Activated effector memory CD4-positive, alpha-beta T cell treated with anti-CD3 and anti-CD28 coated beads, Interleukin-2, amount 50 U/mL, for 16 hours (primary cell): ENCODE data around the gene CCDC186.

ENCODE experiments used
- DNase-seq: peaks from one replicate; pipeline ENCODE4 v3.0.0-alpha.2; 2020

CCDC186 gene

GRCh38 chr10:114103284-114103683 lies 70.7 kb downstream of the CCDC186 start:
- DNase-seq, result no peak

GRCh38 chr10:114102256-114102655 lies 71.7 kb downstream of the CCDC186 start:
- no peak for DNase-seq

GRCh38 chr10:114100848-114101741 lies 72.9 kb downstream of the CCDC186 start:
- no peak for DNase-seq

- DNase-seq, result no peak
Measured at GRCh38 chr10:114096864-114097263, 77.1 kb downstream of the CCDC186 start.

- no peak for DNase-seq
Measured at GRCh38 chr10:114095559-114096337, 78.3 kb downstream of the CCDC186 start.

- DNase-seq, result no peak
Measured at GRCh38 chr10:114094795-114095194, 79.2 kb downstream of the CCDC186 start.

GRCh38 chr10:114087655-114088054 lies 86.3 kb downstream of the CCDC186 start:
- no peak for DNase-seq

GRCh38 chr10:114087255-114087654 lies 86.7 kb downstream of the CCDC186 start:
- no peak for DNase-seq

GRCh38 chr10:114084215-114084614 lies 89.8 kb downstream of the CCDC186 start:
- DNase-seq, result no peak

- DNase-seq, result no peak
Measured at GRCh38 chr10:114083040-114083439, 91.0 kb downstream of the CCDC186 start.

- DNase-seq, result no peak
Measured at GRCh38 chr10:114081911-114082583, 92.0 kb downstream of the CCDC186 start.

- no peak for DNase-seq
Measured at GRCh38 chr10:114079421-114079820, 94.6 kb downstream of the CCDC186 start.

- DNase-seq, result no peak
Measured at GRCh38 chr10:114078346-114078745, 95.7 kb downstream of the CCDC186 start.

- DNase-seq, result no peak
Measured at GRCh38 chr10:114077815-114078219, 96.2 kb downstream of the CCDC186 start.

- DNase-seq, result no peak
Measured at GRCh38 chr10:114077347-114077746, 96.7 kb downstream of the CCDC186 start.

GRCh38 chr10:114075093-114075492 lies 98.9 kb downstream of the CCDC186 start:
- no peak for DNase-seq

- DNase-seq, result no peak
Measured at GRCh38 chr10:114073395-114074186, 100.4 kb downstream of the CCDC186 start.

- DNase-seq, result no peak
Measured at GRCh38 chr10:114071178-114071577, 102.8 kb downstream of the CCDC186 start.
